ENCODE data around the gene FNBP1.

Gene FNBP1

DNA sequence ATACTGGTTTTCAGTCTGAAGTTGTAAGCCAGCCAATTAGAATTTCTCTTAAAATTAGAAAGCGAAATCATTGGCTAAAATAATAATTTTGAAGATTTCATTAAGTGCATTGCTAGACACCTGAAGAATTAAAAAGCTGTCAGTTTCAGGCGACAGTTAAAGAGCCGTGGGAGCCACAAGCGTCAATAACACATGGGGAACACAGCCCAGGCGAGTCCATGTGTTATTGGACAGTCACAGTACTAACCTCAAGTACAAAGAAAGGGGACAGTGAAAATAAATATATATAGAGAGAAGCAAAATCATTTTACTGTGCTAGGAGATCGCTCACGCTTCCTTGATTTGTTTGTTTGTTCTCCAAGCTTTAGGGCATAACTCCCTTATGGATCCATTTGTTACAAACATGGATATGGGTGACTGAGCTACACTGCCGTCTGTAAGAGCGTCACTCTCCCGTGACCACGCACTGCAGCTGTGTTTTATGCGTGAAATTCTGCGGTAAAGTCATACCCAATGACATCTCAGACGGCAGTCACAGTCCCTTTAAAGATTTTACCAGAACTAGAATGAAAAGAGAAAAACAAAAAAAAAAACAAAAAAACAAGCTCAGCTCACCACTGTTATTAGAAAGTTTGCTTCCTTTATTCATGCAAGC is 124.6 kb downstream of the FNBP1 start:
- TF ChIP-seq, protein P1, sequence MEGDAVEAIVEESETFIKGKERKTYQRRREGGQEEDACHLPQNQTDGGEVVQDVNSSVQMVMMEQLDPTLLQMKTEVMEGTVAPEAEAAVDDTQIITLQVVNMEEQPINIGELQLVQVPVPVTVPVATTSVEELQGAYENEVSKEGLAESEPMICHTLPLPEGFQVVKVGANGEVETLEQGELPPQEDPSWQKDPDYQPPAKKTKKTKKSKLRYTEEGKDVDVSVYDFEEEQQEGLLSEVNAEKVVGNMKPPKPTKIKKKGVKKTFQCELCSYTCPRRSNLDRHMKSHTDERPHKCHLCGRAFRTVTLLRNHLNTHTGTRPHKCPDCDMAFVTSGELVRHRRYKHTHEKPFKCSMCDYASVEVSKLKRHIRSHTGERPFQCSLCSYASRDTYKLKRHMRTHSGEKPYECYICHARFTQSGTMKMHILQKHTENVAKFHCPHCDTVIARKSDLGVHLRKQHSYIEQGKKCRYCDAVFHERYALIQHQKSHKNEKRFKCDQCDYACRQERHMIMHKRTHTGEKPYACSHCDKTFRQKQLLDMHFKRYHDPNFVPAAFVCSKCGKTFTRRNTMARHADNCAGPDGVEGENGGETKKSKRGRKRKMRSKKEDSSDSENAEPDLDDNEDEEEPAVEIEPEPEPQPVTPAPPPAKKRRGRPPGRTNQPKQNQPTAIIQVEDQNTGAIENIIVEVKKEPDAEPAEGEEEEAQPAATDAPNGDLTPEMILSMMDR (IDR thresholded peaks at IDR 0.05; ENCODE audit: low read depth, low read length), result no peak
- TF ChIP-seq, protein P2, sequence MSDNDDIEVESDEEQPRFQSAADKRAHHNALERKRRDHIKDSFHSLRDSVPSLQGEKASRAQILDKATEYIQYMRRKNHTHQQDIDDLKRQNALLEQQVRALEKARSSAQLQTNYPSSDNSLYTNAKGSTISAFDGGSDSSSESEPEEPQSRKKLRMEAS (IDR thresholded peaks at IDR 0.05; ENCODE audit: low read depth, low read length), result no peak
- no peak for TF ChIP-seq MYC (IDR thresholded peaks at IDR 0.05; ENCODE audit: low read depth, low read length)
- no peak for TF ChIP-seq POLR2A (IDR thresholded peaks at IDR 0.05; ENCODE audit: extremely low read depth, insufficient read length)
- H3K4me3 ChIP-seq (ENCODE audit: low read depth, low read length), result no peak overlapping the region

DNA sequence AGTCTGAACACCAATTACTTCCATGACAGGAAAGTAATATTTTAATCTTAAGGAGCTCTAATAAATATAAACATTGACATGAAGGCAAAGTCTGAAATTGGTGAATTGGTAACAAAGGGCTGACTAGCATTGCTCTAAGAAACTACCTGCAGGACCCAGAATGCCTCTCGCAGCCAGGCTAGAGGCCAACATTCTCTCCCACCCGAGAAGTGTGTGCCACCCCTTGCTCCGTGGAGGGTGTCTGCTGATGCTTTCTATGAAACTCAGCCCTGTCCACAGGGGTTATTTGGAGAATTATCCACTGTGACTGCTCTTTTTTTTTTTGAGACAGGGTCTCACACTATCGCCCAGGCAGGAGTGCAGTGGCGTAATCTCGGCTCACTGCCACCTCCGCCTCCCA is 126.3 kb downstream of the FNBP1 start:
- DNase-seq (ENCODE audit: low read depth), result no peak
- no peak overlapping the region for H3K4me3 ChIP-seq (ENCODE audit: low read depth, low read length)
- TF ChIP-seq POLR2A (IDR thresholded peaks at IDR 0.05; ENCODE audit: extremely low read depth, insufficient read length) (no peak), MYC (IDR thresholded peaks at IDR 0.05; ENCODE audit: low read depth, low read length) (no peak)
- TF ChIP-seq, protein P2 (IDR thresholded peaks at IDR 0.05; ENCODE audit: low read depth, low read length), result no peak
- TF ChIP-seq, protein P1 (IDR thresholded peaks at IDR 0.05; ENCODE audit: low read depth, low read length), result no peak

More for the DNA sequence above, 124.6 kb downstream of the FNBP1 start:
- no peak for DNase-seq (ENCODE audit: low read depth)

DNA sequence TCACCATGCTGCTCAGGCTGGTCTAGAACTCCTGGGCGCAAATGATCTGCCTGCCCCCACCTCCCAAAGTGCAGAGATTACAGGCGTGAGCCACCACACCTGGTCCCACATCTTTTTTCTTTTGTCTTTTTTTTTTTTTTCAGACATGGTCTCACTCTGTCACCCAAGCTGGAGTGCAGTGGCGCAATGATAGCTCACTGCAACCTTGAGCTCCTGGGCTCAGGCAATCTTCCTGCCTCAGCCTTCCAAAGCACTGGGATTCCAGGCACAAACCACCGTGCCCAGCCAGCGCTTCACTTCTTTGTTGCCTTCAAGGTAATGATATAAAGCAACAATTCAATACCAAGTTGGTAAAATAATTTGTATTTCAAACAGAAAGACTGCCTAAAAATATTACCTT is 128.9 kb downstream of the FNBP1 start:
- no peak overlapping the region for H3K4me3 ChIP-seq (ENCODE audit: low read depth, low read length)
- DNase-seq (ENCODE audit: low read depth), result no peak
- TF ChIP-seq POLR2A (IDR thresholded peaks at IDR 0.05; ENCODE audit: extremely low read depth, insufficient read length) (no peak), MYC (IDR thresholded peaks at IDR 0.05; ENCODE audit: low read depth, low read length) (no peak)
- TF ChIP-seq, protein P1 (IDR thresholded peaks at IDR 0.05; ENCODE audit: low read depth, low read length), result no peak
- TF ChIP-seq, protein P2 (IDR thresholded peaks at IDR 0.05; ENCODE audit: low read depth, low read length), result no peak

DNA sequence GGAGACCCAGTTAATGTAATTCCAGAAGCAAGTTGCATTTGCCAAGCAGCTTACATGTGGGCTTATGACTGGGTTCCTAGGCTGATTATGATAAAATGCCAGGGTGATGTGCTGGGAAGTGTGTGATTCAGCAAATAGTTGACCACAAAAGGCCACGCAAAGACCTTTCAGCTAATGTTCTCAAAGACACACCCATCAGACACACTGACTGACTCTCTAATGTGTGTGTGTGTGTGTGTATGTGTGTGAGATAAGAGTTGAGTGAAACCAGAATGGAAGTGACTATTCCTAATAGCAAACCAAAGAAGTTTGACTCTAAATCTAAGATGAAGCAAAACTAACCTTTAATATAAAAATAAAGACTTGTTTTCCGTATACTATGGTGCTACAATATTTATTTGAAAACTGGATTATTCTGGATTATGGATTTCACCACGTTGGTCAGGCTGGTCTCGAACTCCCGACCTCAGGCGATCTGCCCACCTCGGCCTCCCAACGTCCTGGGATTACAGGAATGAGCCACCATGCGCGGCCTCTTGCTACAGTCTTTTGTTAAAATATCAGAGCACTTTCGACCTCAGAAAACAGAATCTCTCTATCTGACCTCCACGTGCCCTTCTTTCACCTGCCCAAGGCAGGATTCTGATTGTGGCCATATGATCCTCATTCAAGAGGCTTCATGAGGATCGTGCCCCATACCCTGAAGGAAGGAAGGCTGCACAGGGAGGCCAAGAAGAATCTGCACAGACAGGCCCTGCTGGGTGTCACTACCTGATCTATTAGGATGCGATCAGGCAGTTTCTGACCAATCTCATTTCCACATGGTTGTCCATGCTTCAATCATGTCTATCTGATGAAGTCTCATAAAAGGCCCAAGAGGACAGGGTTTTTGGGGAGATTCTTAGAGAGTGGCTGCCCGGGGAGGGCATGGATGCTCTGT is 132.1 kb downstream of the FNBP1 start:
- DNase-seq (ENCODE audit: low read depth), result peak; percentile 57
- TF ChIP-seq POLR2A (IDR thresholded peaks at IDR 0.05; ENCODE audit: extremely low read depth, insufficient read length), result no peak
- TF ChIP-seq, protein P2 (IDR thresholded peaks at IDR 0.05; ENCODE audit: low read depth, low read length), result no peak
- no peak for TF ChIP-seq MYC (IDR thresholded peaks at IDR 0.05; ENCODE audit: low read depth, low read length)
- TF ChIP-seq, protein P1 (IDR thresholded peaks at IDR 0.05; ENCODE audit: low read depth, low read length), result no peak
- H3K4me3 ChIP-seq (ENCODE audit: low read depth, low read length), result no peak overlapping the region

DNA sequence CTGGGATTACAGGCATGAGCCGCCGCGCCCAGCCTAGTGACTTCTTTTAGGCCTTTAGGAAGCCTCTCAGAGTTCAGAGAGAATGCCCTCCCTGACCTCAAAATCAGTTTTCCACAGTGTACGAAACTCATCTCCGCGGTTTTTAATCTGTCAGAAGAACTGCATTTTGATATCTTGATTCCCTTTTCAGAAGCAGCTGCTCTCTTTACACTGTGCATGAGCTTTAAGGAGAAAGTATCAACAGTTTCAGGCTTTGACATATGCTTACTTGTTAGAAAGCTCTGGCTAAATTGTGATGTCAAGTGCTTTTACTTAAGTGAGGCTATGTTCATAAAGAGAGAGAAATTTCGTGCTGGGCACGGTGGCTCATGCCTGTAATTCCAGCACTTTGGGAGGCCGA is 133.1 kb downstream of the FNBP1 start:
- no peak for TF ChIP-seq MYC (IDR thresholded peaks at IDR 0.05; ENCODE audit: low read depth, low read length)
- TF ChIP-seq POLR2A (IDR thresholded peaks at IDR 0.05; ENCODE audit: extremely low read depth, insufficient read length), result no peak
- TF ChIP-seq, protein P2 (IDR thresholded peaks at IDR 0.05; ENCODE audit: low read depth, low read length), result no peak
- TF ChIP-seq, protein P1 (IDR thresholded peaks at IDR 0.05; ENCODE audit: low read depth, low read length), result no peak
- H3K4me3 ChIP-seq (ENCODE audit: low read depth, low read length), result no peak overlapping the region
- DNase-seq (ENCODE audit: low read depth), result no peak
